LNCAP (cell line): ENCODE data around the gene RTL5.

Experiments used
- TF ChIP-seq, protein P1 (sequence below): fragments of 450-650 bp; IDR thresholded peaks from 2 replicates; pipeline ENCODE4 v1.5.1; 2017; ENCODE audit warnings: mild to moderate bottlenecking

The RTL5 gene

DNA sequence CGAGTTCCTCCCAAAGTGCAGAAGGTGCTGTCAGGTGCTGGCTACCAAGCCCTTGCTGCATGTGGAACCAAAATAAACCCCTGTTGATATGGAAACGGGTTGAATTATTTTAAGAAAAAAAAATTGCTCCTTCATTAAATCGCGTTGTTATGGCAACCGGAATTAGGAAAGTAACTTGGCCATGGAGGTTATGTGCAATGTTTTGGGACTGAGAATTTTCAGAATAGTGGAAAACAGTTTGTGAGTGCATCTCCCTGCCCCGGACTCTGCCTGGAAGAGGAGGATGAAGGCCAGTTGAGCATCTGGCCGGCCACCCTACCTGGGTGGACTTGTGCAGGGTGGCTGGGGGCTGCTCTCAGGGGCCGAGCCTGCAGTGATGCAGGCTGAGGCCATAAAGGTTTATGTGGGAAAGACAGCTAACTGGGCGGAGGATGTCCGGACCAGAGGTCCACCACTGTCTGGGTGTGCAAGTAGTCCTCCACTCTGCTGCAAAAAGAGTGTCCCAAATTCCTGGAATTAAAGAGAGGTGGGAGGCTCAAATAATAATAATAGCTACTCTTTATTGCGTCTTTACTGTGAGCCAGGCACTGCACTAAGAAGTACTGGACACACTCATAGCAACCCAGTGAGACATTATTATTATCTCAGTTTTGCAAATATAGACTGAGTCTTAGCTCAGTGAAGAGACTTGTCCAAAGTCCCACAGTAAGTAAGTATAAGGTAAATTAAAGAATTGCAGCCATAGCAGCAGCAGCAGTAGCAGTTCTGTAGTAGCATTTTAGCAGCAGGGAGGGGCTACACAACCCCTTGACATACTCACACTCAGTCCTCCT lies 20.6 kb downstream of the RTL5 start:
- TF ChIP-seq, protein P1, sequence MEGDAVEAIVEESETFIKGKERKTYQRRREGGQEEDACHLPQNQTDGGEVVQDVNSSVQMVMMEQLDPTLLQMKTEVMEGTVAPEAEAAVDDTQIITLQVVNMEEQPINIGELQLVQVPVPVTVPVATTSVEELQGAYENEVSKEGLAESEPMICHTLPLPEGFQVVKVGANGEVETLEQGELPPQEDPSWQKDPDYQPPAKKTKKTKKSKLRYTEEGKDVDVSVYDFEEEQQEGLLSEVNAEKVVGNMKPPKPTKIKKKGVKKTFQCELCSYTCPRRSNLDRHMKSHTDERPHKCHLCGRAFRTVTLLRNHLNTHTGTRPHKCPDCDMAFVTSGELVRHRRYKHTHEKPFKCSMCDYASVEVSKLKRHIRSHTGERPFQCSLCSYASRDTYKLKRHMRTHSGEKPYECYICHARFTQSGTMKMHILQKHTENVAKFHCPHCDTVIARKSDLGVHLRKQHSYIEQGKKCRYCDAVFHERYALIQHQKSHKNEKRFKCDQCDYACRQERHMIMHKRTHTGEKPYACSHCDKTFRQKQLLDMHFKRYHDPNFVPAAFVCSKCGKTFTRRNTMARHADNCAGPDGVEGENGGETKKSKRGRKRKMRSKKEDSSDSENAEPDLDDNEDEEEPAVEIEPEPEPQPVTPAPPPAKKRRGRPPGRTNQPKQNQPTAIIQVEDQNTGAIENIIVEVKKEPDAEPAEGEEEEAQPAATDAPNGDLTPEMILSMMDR, result no peak

DNA sequence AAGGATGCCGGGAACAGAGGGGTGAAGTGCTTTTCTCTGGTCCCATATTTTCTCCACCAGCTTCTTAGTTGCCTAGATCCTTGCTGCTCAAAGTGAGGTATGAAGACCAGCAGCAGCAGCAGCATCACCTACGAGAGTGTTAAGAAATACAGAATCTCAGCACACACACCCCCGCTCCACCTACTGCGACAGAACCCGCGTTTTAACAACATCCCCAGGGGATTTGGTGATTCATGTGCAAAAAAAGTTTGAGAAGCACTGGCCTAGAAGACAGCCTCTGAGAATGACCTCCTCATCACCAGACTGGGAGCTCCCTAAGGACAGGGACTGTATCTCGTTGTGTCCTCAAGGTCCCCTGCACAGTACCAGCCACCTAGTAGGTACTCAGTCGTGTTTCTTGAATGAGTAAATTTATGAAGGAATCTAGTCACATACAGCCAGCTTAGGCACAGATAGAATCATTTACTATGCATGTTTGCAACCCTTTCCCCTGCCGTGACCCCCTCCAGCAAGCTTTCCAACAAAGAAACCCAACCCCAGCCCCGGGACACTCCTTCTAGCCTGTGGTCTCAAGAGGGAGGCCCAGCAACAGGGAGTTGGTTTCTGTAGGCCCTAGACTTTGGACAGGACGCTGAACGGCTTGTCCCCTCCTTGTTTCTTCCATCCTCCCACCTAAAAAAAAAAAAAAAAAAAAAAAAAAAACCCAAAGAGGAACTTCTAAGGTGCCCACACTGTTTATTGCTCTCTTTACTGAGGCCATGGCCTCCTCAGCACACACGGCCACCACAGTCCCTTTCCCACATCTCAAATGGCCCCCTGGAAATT lies 21.5 kb downstream of the RTL5 start:
- TF ChIP-seq, protein P1, result no peak

DNA sequence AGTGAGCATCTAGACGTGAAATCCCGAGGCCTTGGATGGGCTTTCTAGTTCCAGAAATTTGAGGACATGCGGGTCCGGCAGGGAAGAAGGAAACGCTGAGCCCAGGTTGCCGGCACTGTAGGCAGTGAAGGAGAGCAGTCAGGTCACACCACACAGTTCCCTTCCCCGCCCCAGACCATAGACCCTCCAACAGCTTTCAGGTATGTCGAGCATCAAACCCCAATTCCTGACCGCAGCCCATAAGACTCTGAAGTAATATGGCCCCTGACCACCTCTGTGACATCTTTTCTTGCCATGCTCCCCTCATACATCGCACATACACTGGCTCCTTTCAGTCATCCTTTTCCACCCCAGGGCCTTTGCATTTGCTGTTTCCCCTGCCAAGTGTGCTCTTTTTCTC lies 23.0 kb downstream of the RTL5 start:
- TF ChIP-seq, protein P1, result no peak

DNA sequence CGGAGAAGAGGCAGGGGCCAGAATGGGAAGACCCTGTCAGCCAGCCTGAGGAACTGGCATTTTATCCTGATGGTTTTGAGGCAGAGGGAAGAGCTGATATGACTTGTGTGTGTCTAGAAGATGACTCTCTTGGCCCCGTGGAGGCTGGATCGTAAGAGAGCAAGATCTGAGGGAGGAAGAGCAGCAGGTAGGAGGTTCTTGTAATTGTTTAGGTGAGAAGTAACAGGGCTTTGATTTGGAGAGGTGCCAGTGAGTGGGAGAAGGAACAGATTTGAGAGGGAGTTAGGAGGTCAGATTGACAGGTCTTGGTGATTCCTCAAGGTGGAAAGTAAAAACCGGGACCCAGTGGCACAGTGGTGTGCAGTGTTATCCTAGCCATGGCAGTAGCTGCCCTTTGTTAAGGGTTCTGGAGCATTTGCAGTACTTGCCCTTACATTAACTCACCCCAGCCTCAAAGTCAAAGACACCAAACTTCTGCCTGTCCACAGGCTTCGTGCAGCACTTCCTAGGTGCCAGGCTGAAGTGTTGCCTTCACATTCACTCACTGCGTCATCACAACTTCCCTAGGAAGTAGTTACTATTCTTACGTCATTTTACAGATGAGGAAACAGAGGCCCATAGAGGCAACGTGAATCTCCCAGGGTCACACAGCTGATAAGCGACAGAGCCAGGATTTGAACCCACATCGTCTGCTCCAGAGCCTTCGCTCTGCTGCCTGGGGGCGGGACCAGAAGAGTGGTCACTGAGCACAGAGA lies 23.7 kb downstream of the RTL5 start:
- TF ChIP-seq, protein P1, result no peak

DNA sequence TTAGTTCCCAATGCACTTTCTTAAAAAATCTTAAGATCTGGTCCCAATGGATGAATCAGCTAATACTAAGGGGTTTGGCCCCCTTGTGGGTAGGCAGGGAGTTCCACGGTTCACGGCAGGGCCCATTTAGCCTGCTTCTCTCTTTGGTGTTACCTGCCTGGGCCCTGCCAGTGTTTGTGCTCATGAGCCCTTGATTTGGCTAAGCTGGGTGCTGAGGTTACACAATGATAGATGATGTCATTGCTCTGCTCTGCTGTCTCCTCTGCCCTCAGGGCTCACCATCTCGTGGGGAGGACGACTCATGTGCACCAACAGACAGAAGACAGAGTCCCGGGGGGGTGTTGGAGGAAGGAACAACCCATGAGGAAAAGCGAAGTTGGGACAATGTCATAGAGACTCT lies 24.4 kb downstream of the RTL5 start:
- TF ChIP-seq, protein P1, result no peak

DNA sequence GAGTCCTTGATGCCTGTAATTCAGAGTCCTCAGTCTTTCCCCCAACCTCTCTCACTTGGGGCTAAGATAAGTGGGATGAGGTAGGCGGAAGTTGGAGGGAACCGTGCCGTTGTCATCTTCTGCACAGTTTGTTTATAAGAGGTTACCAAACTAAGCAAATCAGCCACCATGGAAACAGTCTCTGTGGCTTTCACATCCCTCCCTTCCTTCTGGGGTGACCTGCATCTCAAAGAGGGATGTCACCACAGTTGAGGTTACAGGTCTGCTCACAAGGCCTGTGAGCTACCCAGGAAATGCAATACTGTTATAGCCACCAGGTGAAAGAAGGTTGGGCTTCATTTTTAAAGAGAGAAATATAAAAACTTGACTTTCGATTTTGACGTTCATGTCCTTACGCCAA lies 26.3 kb downstream of the RTL5 start:
- TF ChIP-seq, protein P1, result no peak

DNA sequence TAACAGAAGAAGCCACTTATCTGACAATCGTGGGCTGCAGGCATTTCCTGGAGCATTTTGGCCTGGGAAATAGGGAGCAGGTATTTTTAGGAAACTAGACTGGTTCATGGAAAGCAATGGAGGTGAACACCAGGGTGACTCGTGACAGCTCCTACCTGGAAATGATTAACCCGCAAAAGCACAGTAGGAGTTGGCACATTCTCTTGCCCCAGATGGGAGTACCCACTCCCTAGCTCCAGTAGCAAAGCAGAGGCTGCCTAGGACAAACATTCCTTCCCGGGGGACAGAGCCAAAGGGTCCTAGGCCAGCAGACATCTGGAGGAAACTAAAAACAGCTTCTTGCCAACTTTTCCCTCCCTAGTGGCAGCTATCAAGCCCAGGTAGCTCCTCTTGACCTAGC lies 29.0 kb downstream of the RTL5 start:
- TF ChIP-seq, protein P1, result no peak
